GM10266 (cell line): Measurements from ENCODE around the gene SMARCC2.

Experiments
- DNase-seq: peaks from one replicate; pipeline ENCODE4 v3.0.0; 2012; ENCODE audit errors: extremely low spot score
- TF ChIP-seq, protein P1 (sequence below): IDR thresholded peaks from 2 replicates; pipeline ENCODE4 v1.5.1; 2012; ENCODE audit warnings: mild to moderate bottlenecking, low read depth; ENCODE audit not compliant: control insufficient read depth, insufficient read depth; ENCODE audit errors: missing control alignments

The SMARCC2 gene

DNA sequence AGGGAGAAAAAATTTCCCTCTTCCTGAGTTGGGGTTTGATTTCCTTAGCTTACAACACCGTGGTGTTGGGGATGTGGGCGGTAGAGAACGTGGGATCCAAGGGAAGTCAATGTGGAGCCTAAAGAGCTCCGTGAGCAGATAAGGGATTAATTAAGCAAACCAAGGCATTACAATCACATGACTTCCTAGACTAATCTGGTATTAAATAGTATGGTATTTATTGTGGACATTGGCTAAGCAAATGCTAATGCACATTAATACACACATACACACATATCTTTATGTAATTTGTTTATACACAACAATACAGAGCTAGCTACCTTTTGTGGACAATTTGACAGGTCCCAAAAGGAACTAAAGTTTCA, 33.2 kb upstream of the SMARCC2 start:
- DNase-seq = no peak
- TF ChIP-seq, protein P1, sequence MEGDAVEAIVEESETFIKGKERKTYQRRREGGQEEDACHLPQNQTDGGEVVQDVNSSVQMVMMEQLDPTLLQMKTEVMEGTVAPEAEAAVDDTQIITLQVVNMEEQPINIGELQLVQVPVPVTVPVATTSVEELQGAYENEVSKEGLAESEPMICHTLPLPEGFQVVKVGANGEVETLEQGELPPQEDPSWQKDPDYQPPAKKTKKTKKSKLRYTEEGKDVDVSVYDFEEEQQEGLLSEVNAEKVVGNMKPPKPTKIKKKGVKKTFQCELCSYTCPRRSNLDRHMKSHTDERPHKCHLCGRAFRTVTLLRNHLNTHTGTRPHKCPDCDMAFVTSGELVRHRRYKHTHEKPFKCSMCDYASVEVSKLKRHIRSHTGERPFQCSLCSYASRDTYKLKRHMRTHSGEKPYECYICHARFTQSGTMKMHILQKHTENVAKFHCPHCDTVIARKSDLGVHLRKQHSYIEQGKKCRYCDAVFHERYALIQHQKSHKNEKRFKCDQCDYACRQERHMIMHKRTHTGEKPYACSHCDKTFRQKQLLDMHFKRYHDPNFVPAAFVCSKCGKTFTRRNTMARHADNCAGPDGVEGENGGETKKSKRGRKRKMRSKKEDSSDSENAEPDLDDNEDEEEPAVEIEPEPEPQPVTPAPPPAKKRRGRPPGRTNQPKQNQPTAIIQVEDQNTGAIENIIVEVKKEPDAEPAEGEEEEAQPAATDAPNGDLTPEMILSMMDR = no peak

DNA sequence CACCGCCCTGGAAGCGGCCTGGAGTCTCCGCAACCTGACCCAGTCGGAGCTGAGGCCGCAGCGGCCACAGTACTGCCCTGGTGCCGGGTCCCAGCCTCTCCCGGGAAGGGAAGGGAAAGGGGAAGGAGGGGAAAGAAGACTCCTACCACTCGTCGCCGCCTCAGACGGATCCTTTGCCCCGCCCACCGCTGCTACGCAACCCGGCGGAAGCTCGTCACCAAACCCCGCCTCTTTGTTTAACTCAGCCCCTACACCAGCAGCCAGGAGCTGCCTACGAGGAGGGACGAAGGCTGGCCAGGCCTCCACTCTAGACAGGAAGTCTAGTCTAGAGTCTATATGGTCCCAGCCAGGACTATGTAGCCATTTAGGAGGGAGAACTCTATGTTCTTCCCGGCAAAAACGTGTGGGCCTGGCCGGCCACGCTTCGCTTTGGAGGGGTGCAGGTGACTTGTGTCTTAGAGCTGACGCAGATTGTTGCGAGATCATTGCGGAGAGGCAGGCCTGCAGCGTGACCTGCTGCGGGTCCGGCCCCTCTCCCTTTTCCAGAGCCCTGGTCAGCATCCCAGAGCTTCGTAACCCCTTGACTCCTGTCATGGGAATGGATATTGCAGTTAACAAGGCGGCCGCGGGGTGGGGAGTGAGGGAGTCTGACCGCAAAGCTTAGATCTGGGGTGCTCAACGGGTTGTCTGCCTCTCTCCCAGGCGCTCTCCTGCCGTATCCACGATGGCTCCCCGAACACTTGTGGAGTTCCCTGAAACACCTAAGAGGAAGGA, 32.7 kb upstream of the SMARCC2 start, which contains the start of gene RNF41:
TSS of gene RNF41 (minus strand) at position 166 of the 774 bp plus-strand sequence. CDS start 7,875 bp downstream, outside the sequence.
- DNase-seq = peak; percentile 96
- TF ChIP-seq, protein P1 = no peak

DNA sequence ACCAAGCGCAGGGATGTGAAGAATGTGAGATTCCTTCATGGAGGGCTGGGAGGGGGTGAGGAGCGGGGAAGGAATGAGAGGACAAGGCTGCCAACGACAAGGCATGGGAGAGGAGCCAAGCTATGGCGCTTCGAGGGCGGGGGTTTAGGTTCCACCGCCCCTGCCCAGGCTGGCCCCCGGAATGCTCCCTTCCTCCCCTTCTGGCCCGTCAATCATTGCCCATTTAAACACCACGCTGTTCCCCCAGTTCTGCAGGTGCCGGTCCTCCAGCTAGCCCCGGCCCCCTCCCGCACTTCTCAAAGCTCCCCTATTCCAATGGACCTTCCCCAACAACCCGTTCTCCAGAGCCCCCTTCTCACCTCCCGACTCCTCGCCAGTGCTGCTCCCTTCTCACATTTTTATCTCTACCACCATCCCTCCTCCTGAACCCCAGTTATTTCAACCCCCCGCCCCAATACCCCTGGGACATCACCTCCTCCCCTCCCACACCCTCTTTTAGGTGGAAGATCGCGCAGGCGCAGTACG, 32.0 kb upstream of the SMARCC2 start:
- TF ChIP-seq, protein P1 = no peak
- no peak for DNase-seq

DNA sequence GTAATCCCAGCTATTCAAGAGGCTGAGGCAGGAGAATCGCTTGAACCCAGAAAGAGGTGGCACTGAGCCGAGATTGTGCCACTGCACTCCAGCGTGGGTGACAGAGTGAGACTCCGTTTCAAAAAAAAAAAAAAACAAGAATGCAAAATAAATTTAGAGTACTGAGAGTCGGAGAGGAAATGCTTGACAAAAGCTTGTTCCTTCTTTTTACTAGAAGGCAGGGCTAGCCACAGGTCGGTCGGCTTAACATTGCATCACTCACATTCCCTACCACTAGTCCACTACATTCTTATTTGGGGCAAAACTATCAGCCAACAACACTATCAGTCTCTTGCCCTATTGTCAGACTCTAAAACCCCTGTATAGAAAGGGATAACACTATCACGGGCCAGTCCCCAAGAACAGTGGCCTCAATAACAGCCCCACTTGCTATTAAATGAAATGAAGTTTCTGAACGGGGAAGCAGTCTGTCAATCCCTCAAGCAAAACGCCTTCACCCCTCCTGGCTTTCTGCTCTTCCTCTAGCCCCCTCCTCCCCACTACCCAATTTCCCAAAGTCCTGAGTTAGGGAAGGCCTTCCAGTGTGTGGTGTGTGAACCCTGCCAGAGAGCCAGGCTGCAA, 31.4 kb upstream of the SMARCC2 start:
- no peak for DNase-seq

DNA sequence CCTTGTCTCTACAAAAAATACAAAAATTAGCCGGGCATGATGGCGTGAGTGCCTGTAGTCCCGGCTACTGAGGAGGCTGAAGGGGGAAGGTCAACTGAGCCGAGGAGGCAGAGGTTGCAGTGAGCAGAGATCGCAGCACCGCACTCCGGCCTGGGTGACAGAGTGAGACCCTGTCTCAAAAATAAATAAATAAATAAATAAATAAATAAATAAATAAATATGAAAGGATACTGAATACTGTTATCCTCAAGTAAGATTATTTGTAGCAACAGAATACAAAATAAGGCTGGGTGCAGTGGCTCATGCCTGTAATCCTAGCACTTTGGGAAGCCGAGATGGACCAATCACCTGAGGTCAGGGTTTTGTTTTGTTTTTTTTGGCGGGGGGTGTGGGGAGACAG, 30.6 kb upstream of the SMARCC2 start:
- no peak for DNase-seq

More for the DNA sequence above, 31.4 kb upstream of the SMARCC2 start:
- TF ChIP-seq, protein P1 = no peak

DNA sequence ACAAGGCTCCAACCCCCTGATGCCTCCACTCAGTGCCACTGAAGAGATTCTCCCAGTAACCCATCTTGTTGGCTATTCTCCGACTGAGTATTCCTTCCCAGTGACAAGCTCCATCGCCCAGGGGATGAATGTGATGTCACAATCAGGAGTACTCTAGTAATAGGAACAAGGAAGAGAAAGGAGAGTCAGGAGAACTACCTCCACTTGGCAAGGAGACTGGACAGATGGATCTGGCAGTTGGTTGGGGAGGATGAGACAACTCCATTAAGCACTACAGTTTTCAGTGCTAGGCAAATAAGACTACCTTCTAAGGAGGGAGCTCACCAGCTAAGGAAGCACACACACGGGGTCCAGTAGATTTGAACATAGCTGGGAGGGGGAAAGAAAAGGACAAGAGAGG, 27.2 kb upstream of the SMARCC2 start:
- TF ChIP-seq, protein P1 = no peak

More for the DNA sequence above, 30.6 kb upstream of the SMARCC2 start:
- TF ChIP-seq, protein P1 = no peak

DNA sequence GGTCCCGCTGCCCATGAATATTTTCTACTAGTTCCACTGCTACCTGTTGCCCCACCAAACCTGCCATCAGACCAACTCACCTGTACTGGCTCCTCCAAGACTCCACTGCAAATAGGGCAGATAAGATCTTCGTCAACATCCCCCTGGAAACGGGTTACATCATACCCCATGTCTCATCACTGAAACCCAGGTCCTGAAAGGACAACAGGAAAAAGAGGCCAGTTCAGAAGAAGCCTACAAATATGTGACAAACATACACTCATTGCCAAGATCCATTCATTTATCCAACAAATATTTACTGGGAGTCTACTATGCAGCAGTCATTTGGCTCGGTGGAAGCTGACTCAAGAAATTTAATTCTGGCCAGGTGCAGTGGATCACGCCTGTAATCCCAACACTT, 24.6 kb upstream of the SMARCC2 start:
- TF ChIP-seq, protein P1 = no peak
- no peak for DNase-seq

More for the DNA sequence above, 27.2 kb upstream of the SMARCC2 start:
- no peak for DNase-seq
